ENCODE measurements around the gene GNG5.
"Not testable (repeated sequence)": the region's sequence is repeated elsewhere in the genome, so short reads cannot be mapped to it uniquely, and the experiment has no call there.

GNG5 gene

GRCh38 chr1:84506002-84506728, at the start of gene GNG5, which contains the start of gene SPATA1:
Gene GNG5, minus strand, starts transcription at chr1:84506581. Its CDS starts 490 bp downstream, at chr1:84506091.
Gene SPATA1, plus strand, starts transcription at chr1:84506386. Its CDS starts 9,974 bp downstream, at chr1:84516360.
- Mint-ChIP-seq H3K36me3 (peaks cover 30% of the 10 kb centered on the region), H3K27me3 (peaks cover 4% of the 10 kb centered on the region), H3K9me3 (peaks cover 11% of the 10 kb centered on the region), H3K4me3 (peak within 1 kb of the TSS; percentile 100), H3K4me1 (peaks cover 51% of the 10 kb centered on the region), H3K27ac (peak within 1 kb of the TSS; percentile 99)
- CTCF ChIA-PET, result interaction anchor here (0.7 to 1.8 kb wide), 3 partner anchors 24 to 114 kb away, joined by 4 to 5 read pairs (median 5); no protein-coding TSS in a partner anchor
- peak; percentile 99 for DNase-seq

- Mint-ChIP-seq H3K36me3 (peaks cover 11% of the 10 kb centered on the region), H3K27me3 (no peaks in the 10 kb centered on the region), H3K9me3 (no peaks in the 10 kb centered on the region), H3K4me1 (no peaks in the 10 kb centered on the region), H3K4me3 (no peak overlapping the region), H3K27ac (no peak overlapping the region)
- CTCF ChIA-PET, result interaction anchor here (0.9 kb wide), 1 partner anchor 71 kb away, joined by 4 read pairs; no protein-coding TSS in a partner anchor
- DNase-seq, result no peak
Observed at GRCh38 chr1:84550826-84551225, 44.4 kb upstream of the GNG5 start.

- H3K4me3 Mint-ChIP-seq, result no peak overlapping the region
- H3K4me1 Mint-ChIP-seq, result peaks cover 20% of the 10 kb centered on the region
- no peaks in the 10 kb centered on the region for H3K9me3 Mint-ChIP-seq
- no peak overlapping the region for H3K27ac Mint-ChIP-seq
- no peak for DNase-seq
- peaks cover 14% of the 10 kb centered on the region for H3K36me3 Mint-ChIP-seq
- CTCF ChIA-PET, result interaction anchor here (0.8 to 1.3 kb wide), 2 partner anchors 99 to 230 kb away, joined by 4 to 8 read pairs; no protein-coding TSS in a partner anchor
- no peaks in the 10 kb centered on the region for H3K27me3 Mint-ChIP-seq
Observed at GRCh38 chr1:84541679-84542078, 35.3 kb upstream of the GNG5 start.

- no peak for DNase-seq
- CTCF ChIA-PET, result interaction anchor here (1.3 kb wide), 1 partner anchor 98 kb away, joined by 4 read pairs; no protein-coding TSS in a partner anchor
- Mint-ChIP-seq H3K4me1 (peaks cover 20% of the 10 kb centered on the region), H3K27me3 (no peaks in the 10 kb centered on the region), H3K4me3 (no peak overlapping the region), H3K36me3 (peaks cover 14% of the 10 kb centered on the region), H3K9me3 (no peaks in the 10 kb centered on the region), H3K27ac (no peak overlapping the region)
Observed at GRCh38 chr1:84540759-84541158, 34.4 kb upstream of the GNG5 start.

- no peak for DNase-seq
- Mint-ChIP-seq H3K4me3 (no peak overlapping the region), H3K4me1 (peaks cover 20% of the 10 kb centered on the region), H3K36me3 (peaks cover 14% of the 10 kb centered on the region), H3K9me3 (no peaks in the 10 kb centered on the region), H3K27ac (no peak overlapping the region), H3K27me3 (no peaks in the 10 kb centered on the region)
- CTCF ChIA-PET, result interaction anchor here (0.6 to 1.3 kb wide), 2 partner anchors 97 to 106 kb away, joined by 3 to 4 read pairs; no protein-coding TSS in a partner anchor
Observed at GRCh38 chr1:84539972-84540371, 33.6 kb upstream of the GNG5 start.

- no peak for DNase-seq
- CTCF ChIA-PET, result interaction anchor here (0.6 to 1.1 kb wide), 3 partner anchors 15 to 35 kb away, joined by 3 read pairs; no protein-coding TSS in a partner anchor
- Mint-ChIP-seq H3K36me3 (peaks cover 14% of the 10 kb centered on the region), H3K9me3 (no peaks in the 10 kb centered on the region), H3K4me3 (no peak overlapping the region), H3K27ac (no peak overlapping the region), H3K27me3 (no peaks in the 10 kb centered on the region), H3K4me1 (peaks cover 20% of the 10 kb centered on the region)
Observed at GRCh38 chr1:84538599-84538998, 32.2 kb upstream of the GNG5 start.

GRCh38 chr1:84525779-84526178, 19.4 kb upstream of the GNG5 start:
- no peaks in the 10 kb centered on the region for H3K4me1 Mint-ChIP-seq

GRCh38 chr1:84524590-84524989, 18.2 kb upstream of the GNG5 start:
- Mint-ChIP-seq H3K4me3 (no peak overlapping the region), H3K9me3 (no peaks in the 10 kb centered on the region), H3K36me3 (no peaks in the 10 kb centered on the region), H3K27me3 (no peaks in the 10 kb centered on the region), H3K4me1 (no peaks in the 10 kb centered on the region), H3K27ac (no peak overlapping the region)
- DNase-seq, result no peak
- CTCF ChIA-PET, result no interaction called here

More at GRCh38 chr1:84525779-84526178, 19.4 kb upstream of the GNG5 start:
- CTCF ChIA-PET, result no interaction called here
- Mint-ChIP-seq H3K4me3 (no peak overlapping the region), H3K27ac (no peak overlapping the region), H3K9me3 (no peaks in the 10 kb centered on the region), H3K27me3 (no peaks in the 10 kb centered on the region), H3K36me3 (no peaks in the 10 kb centered on the region)
- DNase-seq, result no peak

- H3K36me3 Mint-ChIP-seq, result peaks cover 15% of the 10 kb centered on the region
- CTCF ChIA-PET, result no interaction called here
- H3K9me3 Mint-ChIP-seq, result peaks cover 11% of the 10 kb centered on the region
- H3K4me3 Mint-ChIP-seq, result no peak overlapping the region
- H3K4me1 Mint-ChIP-seq, result peaks cover 16% of the 10 kb centered on the region
- H3K27me3 Mint-ChIP-seq, result peaks cover 4% of the 10 kb centered on the region
- DNase-seq, result no peak
- H3K27ac Mint-ChIP-seq, result no peak overlapping the region
Observed at GRCh38 chr1:84510668-84511067, 4.3 kb upstream of the GNG5 start.

GRCh38 chr1:84510165-84510564, 3.8 kb upstream of the GNG5 start:
- Mint-ChIP-seq H3K9me3 (peaks cover 11% of the 10 kb centered on the region), H3K27me3 (peaks cover 4% of the 10 kb centered on the region), H3K4me1 (peaks cover 17% of the 10 kb centered on the region), H3K27ac (no peak overlapping the region), H3K4me3 (no peak overlapping the region), H3K36me3 (peaks cover 19% of the 10 kb centered on the region)
- CTCF ChIA-PET, result no interaction called here
- DNase-seq, result no peak

GRCh38 chr1:84509029-84509428, 2.6 kb upstream of the GNG5 start:
- H3K4me3 Mint-ChIP-seq, result no peak overlapping the region
- H3K9me3 Mint-ChIP-seq, result peaks cover 11% of the 10 kb centered on the region
- DNase-seq, result no peak
- H3K4me1 Mint-ChIP-seq, result peaks cover 28% of the 10 kb centered on the region
- peaks cover 23% of the 10 kb centered on the region for H3K36me3 Mint-ChIP-seq
- no peak overlapping the region for H3K27ac Mint-ChIP-seq
- CTCF ChIA-PET, result no interaction called here
- peaks cover 4% of the 10 kb centered on the region for H3K27me3 Mint-ChIP-seq

GRCh38 chr1:84508510-84508909, 2.1 kb upstream of the GNG5 start:
- Mint-ChIP-seq H3K4me1 (peaks cover 34% of the 10 kb centered on the region), H3K27ac (no peak overlapping the region), H3K4me3 (peak overlapping the region; percentile 4), H3K27me3 (peaks cover 4% of the 10 kb centered on the region), H3K9me3 (peaks cover 11% of the 10 kb centered on the region), H3K36me3 (peaks cover 23% of the 10 kb centered on the region)
- CTCF ChIA-PET, result no interaction called here
- DNase-seq, result no peak

- H3K9me3 Mint-ChIP-seq, result peaks cover 11% of the 10 kb centered on the region
- peaks cover 23% of the 10 kb centered on the region for H3K36me3 Mint-ChIP-seq
- CTCF ChIA-PET, H3K4me3 Mint-ChIP-seq, H3K27me3 Mint-ChIP-seq, H3K27ac Mint-ChIP-seq, DNase-seq: not testable (repeated sequence)
- H3K4me1 Mint-ChIP-seq, result peaks cover 40% of the 10 kb centered on the region
Observed at GRCh38 chr1:84507887-84508286, 1.5 kb upstream of the GNG5 start.

- peak overlapping the region; percentile 99 for H3K27ac Mint-ChIP-seq
- no peak for DNase-seq
- H3K9me3 Mint-ChIP-seq, result peaks cover 11% of the 10 kb centered on the region
Observed at GRCh38 chr1:84506729-84507453, 510 bp upstream of the GNG5 start.

More at GRCh38 chr1:84506729-84507453, 510 bp upstream of the GNG5 start:
- Mint-ChIP-seq H3K27me3 (peaks cover 4% of the 10 kb centered on the region), H3K4me3 (peak overlapping the region; percentile 100), H3K36me3 (peaks cover 23% of the 10 kb centered on the region), H3K4me1 (peaks cover 44% of the 10 kb centered on the region)
- CTCF ChIA-PET, result no interaction called here
